ENCODE data around the gene HIPK4.
A peak's percentile ranks its signal among the peaks of the same experiment; 100 is the strongest.

HIPK4 gene

DNA sequence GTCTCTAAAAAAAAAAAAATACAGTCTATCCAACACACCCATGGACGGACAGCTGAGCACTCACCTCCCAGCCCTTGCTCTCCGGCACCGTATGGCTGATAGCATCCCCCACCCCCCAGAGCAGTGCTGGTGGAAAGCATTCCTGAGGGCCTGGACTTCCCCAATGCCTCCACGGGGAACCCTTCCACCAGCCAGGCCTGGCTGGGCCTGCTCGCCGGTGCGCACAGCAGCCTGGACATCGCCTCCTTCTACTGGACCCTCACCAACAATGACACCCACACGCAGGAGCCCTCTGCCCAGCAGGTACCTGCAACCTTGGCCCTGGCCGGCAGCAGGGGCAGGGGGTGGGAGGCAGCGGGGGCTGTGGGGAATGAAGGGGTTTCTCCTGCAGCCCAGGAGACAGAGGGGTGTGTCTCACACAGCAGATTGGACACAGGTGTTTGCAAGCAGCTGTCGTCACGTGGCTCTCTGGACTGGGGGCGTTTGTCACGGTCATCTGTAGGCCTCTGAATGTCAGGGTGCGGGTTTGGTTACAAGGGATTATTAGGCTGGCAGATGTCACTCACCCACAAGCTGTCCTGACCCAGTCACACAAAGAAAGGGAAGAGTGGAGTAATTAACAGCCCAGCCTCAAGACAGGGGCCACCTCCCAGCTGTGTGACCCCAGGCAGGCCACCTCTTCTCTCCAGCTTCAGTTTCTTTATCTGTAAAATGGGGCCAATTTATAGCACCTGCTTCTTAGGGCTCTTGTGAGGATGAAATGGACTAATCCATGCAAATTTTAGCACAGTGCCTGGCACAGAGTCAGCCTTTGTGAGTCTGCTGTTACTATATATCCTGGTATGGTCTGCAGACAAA is 22.2 kb downstream of the HIPK4 start:
- no peak for DNase-seq (ENCODE audit: low read depth in 2 of 2)

DNA sequence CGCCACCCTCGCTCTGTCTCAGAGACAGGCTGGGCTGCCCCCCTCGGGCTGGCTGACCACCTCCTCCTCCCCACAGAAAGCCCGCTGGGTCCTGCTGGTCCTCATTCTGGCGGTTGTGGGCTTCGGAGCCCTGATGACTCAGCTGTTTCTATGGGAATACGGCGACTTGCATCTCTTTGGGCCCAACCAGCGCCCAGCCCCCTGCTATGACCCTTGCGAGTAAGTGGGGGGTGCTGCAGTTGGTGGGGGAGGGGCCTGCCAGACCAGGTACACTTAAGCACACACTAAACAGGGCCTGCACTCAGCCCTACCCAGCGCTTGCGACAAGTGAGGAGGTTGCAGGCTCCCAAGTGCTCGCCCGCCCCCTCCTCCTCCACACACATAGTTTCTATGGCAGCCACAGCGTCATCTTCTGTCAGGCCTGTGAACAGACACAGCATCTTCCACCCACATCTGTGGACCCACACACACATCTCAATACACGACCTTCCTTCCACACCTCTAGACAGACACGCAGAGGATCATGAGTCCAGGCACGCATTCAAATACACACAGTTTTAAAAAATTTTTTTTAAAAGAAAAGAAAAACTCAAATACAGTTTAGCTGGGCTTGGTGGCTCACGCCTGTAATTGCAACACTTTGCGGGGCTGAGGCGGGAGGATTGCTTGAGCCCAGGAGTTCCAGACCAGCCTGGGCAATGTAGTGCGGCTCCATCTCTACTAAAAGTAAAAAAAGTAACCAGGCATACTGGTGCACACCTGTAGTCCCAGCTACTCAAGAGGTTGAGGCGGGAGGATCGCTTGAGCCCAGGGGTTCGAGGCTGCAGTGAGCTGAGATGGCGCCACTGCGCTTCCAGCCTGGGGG is 23.1 kb downstream of the HIPK4 start:
- DNase-seq (ENCODE audit: low read depth in 2 of 2): no peak

DNA sequence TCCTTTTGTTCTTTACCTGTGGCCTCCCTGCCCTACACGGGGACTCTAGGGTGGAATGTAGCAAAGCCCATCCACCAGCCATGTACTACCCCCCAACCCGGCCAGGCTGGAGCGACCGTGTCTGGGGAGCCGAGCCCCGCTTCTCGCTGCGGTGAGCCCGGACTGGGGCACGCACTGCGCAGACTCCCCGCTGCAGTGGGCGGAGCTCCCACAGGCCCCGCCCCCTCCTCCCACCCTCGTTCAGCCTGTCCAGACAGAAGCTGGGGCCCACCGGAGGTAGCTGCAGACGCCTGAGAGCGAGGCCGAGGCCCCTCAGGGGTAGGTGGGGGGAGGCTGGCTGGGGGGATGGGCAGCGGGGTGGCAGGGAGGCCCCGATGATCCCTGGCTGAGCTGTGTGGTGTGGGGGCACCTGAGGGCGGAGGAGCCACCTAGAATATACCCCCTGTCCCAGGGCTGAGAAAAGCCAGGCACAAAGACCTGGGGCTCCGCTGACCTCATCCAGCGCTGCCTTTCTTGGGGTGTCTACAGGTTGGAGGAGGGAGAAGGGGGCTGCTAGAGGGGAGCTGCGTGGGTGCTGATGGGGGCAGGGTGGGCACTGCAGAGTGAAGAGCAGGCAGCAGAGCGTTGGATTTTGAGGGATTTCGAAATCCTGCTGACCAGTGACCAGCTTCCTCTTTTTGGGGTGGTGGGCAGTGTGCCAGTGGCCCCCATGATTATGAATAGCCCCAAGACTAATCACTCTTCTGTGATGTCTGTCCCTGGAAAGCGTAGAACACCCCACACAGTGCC is 24.2 kb downstream of the HIPK4 start:
- DNase-seq (ENCODE audit: low read depth in 2 of 2): peak; percentile 39 to 55

DNA sequence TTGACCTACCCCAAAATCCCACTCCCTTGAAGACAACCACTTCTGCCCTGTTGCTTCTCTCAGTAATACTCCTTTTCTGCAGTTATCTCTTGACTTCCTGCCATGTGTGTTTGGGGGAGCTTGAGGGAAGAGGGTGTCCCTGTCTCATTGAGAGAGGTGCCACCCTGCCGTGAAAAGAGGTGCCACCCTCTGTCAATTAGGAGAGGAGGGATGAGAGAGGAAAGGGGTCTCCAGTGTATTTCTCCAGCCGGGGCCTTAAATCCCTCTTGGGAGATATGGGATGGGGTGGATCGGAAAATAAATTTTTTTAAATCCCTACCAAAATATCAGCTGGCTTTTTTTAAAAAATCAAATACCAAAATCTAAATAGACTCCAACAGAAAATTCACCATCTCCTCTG is 25.0 kb downstream of the HIPK4 start:
- DNase-seq (ENCODE audit: low read depth in 2 of 2): no peak

DNA sequence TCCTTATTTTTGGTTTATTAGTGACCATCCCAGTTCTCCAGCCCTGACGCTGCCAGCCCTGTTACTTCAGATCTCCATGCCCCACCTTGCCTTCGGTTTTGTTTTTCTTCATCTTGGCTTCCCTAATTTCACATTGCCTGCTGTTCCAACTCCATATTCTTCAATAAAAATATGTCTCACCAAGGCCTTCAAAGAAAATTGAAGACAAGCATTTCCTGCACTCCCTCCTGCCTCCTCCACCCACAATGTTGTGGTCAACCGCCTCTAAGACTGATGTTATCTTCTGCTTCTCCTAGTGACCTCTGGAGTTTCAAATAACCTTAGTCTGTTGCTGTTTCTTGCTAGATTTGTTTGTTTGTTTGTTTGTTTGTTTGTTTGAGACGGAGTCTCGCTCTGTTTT is 26.9 kb downstream of the HIPK4 start:
- DNase-seq (ENCODE audit: low read depth in 2 of 2): no peak

DNA sequence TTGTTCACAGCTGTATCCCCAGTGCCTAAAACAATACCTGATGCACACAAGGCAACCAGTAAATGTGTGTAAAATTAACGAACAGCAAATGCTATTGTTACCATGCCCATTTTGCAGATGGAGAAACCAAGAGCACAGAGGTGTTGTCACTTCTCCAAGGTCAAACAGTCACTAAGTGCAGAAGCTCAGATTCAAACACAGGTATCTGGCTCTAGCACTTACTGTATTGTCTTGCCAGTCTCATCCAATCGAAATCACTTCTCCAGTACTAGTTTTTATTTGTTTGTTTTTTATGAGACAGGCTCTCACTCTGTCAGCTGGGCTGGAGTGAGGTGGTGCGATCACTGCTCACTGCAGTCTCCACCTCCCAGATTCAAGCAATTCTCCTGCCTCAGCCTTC is 27.8 kb downstream of the HIPK4 start:
- DNase-seq (ENCODE audit: low read depth in 2 of 2): no peak

DNA sequence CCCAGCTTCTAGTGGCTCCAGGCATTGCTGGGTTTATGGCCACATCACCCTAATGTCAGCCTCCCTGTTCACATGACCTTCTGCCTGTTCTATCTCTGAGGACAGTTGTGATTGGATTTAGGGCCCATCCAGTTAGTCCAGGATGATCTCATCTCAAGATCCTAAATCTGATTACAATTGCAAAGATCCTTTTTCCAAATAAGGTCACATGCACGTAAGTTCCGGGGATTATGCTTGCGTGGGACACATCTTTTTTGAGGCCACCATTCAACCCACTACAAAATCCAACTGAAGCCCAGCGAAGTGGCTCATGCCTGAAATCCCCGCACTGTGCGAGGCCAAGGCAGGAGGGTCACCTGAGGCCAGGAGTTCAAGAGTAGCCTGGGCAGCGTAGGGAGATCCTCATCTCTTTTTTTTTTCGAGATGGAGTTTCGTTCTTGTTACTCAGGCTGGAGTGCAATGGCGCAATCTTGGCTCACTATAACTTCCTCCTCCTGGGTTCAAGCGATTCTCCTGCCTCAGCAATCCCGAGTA is 29.2 kb downstream of the HIPK4 start:
- no peak for DNase-seq (ENCODE audit: low read depth in 2 of 2)

DNA sequence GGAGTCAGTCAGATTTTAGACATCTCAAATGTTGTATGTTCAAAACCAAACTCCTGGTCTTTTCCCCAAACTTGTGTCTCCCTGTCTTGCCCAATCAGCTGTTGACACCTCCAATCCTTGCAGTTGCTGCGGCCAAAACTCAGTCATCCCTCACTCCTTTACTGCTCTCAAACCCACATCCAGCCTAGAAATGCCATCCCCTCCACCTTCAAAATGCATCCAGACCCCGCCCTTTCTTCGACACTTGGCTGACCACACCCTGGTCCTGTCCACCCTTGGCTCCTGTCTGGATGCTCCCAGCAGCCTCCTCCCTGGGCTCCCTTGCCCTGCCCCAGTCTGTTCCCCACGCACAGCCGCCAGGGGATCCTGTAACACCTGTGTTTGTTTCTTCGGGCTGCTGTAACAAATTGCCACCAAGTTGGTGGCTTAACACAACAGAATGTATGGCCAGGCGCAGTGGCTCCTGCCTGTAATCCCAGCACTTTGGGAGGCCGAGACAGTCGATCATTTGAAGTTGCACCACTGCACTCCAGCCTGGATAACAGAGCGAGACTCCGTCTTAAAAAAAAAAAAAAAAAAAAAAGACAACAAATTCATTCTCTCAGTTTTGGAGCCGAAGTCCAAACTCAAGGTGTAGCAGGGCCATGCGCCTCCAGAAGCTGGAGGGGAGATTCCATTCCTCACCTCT is 29.8 kb downstream of the HIPK4 start:
- no peak for DNase-seq (ENCODE audit: low read depth in 2 of 2)

DNA sequence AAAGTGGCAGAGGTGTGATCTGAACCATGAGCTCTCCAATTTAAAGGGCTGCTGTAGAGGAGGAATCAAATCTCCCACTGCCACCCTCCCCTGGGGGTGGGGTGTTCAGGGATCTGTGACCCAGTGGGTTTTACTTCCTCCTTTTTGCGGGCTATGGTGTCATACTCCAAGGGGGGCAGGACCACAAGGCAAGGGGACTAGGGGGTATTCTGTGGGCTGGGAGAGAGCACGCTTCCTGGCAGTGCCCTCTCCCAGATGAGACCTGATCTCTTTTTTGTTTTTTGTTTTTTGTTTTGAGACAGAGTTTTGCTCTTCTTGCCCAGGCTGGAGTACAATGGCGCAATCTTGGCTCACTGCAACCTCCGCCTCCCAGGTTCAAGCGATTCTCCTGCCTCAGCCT is 31.2 kb downstream of the HIPK4 start:
- DNase-seq (ENCODE audit: low read depth in 2 of 2): no peak

DNA sequence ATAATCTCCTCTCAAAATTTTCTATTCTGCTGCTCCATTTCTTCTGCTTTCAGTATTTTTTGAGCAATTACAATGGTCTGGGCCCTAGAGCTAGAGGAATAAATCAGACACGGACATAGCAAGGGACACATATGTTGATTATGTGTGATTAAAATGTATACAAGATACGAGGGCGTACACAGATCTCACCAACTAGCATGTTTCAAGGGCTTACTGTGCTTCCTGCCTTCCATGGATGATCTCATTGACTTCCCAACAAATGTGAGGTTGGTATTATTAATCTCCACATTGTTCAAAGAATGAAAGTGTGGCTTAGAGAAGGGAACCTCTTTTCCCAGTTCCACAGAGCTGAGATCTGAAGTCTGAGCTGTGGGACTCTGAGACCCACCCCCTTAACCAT is 32.3 kb downstream of the HIPK4 start:
- DNase-seq (ENCODE audit: low read depth in 2 of 2): no peak

DNA sequence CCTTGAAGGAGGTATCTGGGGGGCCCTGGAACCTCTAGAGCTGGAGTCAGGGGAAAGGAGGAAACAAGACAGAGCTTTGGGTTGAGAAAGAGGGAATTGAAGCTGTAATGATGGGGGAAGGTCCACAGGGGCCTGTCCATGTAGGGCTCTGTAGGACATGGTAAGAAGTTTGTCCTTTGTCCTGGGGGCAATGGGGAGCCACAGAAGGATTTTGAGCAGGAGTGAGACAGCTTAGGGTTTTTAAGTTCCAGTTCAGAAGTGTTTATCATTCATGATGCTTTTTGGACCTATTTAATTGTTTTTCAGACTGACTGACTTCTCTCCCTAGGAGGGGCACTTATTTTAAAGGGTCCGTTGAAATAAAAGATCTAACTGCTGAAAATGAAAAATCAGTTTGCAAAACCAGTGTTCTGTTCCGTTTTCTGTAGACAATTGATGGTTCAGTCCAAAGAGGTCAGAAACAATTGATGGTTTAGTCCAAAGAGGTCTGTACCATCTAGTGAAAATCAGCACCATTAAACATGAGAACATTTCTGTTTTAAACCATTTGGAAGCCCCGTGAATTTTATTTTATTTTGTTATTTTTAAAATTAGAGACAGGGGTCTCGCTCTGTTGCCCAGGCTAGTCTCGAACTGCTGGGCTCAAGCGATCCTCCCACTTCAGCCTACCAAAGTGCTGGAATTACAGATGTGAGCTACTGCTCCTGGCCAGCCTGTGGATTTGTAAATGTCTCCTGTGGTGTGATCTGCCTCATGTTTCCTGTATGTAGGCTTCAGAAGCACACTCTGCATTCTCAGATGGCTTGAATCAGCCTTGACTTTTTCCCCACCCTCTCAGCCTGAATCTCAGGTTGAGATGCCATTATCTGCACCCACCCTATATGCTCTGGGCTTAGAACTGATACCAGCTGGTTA is 33.0 kb downstream of the HIPK4 start:
- no peak for DNase-seq (ENCODE audit: low read depth in 2 of 2)

DNA sequence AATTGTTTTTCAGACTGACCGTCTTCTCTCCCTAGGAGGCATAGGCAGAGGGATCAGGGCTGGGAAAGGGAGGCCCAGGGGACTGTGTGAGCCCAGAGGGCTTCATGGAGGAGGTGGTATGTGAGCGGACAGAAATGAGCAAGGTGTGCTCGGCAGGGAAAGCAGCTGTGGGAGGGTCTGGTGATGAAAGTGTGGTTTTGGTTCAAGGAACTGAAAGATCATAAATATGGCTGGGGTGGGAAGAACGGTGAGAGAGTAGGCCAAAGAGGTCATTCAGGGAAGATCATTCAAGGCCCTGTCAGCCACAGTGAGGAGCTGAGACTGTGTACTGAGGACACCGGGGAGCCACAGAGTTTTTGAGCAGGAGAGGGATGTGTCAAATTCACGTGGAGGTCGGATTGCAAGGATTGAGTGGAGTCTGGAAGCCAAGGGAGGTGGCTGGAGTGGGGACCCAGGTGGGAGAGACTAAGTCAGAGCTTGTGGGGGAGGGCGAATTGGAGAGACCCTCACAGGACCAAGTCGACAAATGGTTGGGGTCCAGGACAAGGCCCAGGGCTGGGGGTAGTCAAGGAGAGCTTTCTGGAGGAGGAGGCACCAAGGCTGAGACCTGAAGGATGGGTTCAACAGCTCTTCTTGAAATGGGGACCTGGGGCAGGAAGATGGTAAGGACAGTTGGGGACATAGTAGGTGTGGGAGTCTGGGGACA is 33.9 kb downstream of the HIPK4 start:
- no peak for DNase-seq (ENCODE audit: low read depth in 2 of 2)

DNA sequence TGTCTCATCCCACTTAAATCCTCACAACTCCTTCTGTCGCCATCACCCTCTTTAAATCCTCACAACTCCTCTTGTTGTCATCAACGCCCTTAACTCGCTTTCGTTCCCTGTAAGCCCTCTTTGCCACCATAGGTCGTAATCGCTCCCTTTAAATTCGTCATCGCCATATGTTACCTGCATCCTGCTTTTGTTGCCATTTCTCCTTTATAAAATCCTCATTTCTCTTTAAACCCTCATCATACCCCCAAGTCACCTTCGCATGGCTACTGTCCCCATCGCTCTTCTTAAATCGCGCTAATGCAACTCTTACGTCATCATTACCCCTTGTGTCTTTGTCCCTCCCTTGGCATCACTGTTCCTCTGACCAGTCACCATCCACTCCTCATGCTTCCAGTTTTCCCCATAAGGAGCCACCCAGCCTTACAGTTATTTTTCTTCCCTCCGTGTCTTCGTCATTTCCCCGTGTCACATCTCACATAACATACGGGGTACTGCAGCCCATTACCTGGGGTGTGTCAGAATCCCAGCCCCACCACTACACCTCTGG is 40.9 kb downstream of the HIPK4 start:
- DNase-seq (ENCODE audit: low read depth in 2 of 2): no peak

DNA sequence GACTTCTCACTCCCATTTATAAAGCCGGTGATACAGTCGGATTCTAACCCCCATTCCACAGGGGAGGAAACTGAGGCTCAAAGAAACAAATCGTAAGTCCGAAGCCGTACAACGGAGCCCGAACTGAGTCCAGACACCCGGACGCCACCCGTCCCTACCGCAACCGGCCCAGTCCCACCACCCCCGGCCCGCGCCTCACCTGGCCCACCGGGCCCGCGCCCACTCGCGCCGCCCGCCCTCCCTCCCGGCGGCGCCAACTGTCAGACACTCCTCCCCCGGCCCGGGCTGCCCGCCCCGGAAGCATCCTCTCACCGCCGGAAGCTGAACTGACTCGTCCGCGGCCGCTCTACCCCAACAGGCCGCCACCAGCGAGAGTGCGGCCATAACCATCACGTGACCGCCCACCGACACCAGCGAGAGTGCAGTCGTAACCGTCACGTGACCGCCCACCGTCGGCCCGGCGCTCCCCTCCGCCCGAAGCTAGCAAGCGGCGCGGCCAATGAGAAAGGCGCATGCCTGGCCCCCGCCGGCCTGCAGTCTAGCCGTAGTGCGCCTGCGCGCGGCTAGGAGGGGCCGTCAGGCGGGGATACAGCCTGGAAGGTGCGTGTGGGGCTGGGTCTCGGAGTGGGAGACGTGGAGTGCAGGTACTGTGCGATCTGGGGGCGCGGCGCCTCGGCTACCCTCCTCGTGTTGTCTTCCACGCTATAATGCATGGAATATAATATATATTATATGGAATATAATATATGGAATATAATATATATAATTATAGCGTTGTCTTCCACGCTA is 41.7 kb downstream of the HIPK4 start, which contains the start of the genes C19orf47 and PLD3:
TSS of gene C19orf47 (minus strand) at position 273 of the 789 bp plus-strand sequence. CDS start 6,540 bp downstream, outside the sequence.
TSS of gene PLD3 (plus strand) at position 571 of the 789 bp plus-strand sequence. CDS start 17,789 bp downstream, outside the sequence.
- peak; percentile 96 to 97 for DNase-seq (ENCODE audit: low read depth in 2 of 2)

DNA sequence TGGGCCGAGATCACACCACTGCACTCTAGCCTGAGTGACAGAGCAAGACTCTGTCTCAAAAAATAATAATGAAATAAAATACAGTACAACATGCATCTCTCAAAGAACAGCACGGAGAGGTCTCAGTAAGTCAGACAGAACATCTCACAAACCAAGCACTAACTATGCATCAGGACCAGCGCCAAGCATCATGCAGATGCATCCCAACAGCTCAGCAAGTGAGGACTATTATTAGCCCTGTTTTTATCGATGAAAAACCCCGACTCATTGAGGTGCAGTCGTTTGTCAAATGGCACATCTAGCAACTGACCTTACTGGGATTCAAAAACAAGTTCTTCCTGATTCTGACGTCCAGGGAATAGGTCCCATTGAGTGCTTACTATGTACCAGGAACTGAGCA is 45.6 kb downstream of the HIPK4 start:
- DNase-seq (ENCODE audit: low read depth in 2 of 2): no peak

DNA sequence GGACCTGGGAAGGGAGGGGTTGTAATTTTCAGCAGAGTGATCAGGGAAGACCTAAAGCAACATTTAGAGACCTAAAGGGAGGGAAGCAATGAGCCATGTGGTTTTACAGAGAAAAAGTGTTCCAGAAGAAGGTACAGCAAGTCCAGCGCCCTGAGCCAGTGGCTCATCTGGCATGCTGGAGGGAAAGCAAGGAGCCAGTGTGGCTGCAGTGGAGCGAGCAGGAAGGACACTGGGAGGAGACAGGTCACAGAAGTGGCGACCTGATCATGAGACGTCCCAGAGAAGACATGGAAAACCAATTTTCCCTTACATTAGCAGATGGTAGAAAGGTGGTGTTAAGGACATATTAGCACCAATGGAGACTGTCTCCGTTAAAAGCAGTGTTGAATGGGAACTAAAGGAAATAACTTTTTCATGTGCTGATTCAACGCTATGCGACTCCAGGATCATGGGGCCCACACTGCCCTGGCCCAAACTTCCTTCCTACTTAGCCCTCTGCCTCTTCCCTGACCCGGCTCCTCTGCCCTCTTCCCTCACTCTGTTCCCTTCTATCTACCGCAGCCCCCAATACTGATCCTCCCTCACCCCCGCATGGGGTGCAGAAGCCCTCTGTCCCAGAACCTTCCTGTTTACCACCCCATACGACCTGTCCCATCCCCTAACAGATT is 47.2 kb downstream of the HIPK4 start:
- no peak for DNase-seq (ENCODE audit: low read depth in 2 of 2)

Data from activated CD4-positive, alpha-beta T cell treated with anti-CD3 and anti-CD28 coated beads for 24 hours (primary cell).